HL-60 (cell line): Measurements from ENCODE around the gene CCNK.

Experiments
- DNase-seq, 2 experiments: peaks; one replicate each; pipeline ENCODE4 v3.0.0-alpha.2; 2010 to 2020; ENCODE audit warnings: low read depth in 1 of 2, low spot score in 1 of 2
- H3K27ac ChIP-seq: fragments of 250-450 bp; sonication (Bioruptor Pico); replicated peaks from 2 replicates; pipeline ENCODE4 v1.5.1; 2020; ENCODE audit warnings: mild to moderate bottlenecking, moderate library complexity
- H3K27me3 ChIP-seq: fragments of 250-450 bp; sonication (Bioruptor Pico); 2 replicates; pipeline ENCODE4 v1.5.1; 2021; ENCODE audit warnings: mild to moderate bottlenecking, moderate library complexity; ENCODE audit not compliant: insufficient read depth, poor library complexity, severe bottlenecking
- H3K4me3 ChIP-seq: replicated peaks from 2 replicates; pipeline ENCODE4 v1.5.1; 2011; ENCODE audit warnings: mild to moderate bottlenecking, control low read depth, low read length; ENCODE audit not compliant: insufficient read depth
- GABPA ChIP-seq: IDR thresholded peaks from 2 replicates; pipeline ENCODE4 v1.6.1; 2012; ENCODE audit warnings: low read depth
- POLR2AphosphoS5 ChIP-seq: IDR thresholded peaks from 2 replicates; pipeline ENCODE4 v1.6.1; 2012; ENCODE audit warnings: low read depth
- SPI1 ChIP-seq: IDR thresholded peaks from 2 replicates; pipeline ENCODE4 v1.6.1; 2012; ENCODE audit warnings: low read depth, mild to moderate bottlenecking, borderline replicate concordance
- TF ChIP-seq, protein P1 (sequence below): IDR thresholded peaks from 2 replicates; pipeline ENCODE4 v1.6.1; 2012; ENCODE audit warnings: low read depth; ENCODE audit not compliant: insufficient replicate concordance
- TF ChIP-seq, protein P2 (sequence below): IDR thresholded peaks from one replicate; pipeline ENCODE4 v1.5.1; 2011; ENCODE audit warnings: low read length, control low read depth, inconsistent platforms; ENCODE audit not compliant: insufficient read depth

CCNK gene

DNA sequence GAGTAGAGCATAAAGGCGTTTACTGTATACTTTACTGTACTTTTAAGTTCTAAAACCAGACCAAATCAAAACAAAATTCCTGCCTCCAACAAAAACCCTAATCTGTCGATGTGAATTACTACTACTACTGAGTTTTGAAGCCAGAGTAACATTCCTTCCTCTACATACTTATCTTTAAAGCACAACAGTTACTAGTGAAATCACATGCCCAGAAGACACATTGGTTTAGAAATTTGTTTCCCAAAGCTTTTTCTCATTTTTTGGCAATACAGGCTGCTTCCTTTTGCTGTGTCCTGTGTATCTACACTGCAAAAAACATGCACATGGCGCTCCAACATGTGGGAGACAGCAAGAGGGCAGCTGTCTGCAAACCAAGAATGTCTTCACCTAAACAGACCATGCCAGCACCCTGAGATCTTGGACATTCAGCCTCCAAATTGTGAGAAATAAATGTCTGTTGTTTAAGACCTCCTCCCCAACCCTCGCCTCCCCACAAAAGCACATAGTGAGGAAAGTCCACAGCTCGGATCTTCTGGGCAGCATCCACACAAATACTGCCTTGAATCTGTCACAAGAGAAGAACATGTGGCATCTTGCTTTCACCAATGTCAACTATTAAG lies 21.6 kb upstream of the CCNK start:
- Histone ChIP-seq H3K27ac (no peak overlapping the region), H3K4me3 (no peak overlapping the region), H3K27me3 (no peaks in the 10 kb centered on the region)
- DNase-seq: no peak
- TF ChIP-seq, protein P1, sequence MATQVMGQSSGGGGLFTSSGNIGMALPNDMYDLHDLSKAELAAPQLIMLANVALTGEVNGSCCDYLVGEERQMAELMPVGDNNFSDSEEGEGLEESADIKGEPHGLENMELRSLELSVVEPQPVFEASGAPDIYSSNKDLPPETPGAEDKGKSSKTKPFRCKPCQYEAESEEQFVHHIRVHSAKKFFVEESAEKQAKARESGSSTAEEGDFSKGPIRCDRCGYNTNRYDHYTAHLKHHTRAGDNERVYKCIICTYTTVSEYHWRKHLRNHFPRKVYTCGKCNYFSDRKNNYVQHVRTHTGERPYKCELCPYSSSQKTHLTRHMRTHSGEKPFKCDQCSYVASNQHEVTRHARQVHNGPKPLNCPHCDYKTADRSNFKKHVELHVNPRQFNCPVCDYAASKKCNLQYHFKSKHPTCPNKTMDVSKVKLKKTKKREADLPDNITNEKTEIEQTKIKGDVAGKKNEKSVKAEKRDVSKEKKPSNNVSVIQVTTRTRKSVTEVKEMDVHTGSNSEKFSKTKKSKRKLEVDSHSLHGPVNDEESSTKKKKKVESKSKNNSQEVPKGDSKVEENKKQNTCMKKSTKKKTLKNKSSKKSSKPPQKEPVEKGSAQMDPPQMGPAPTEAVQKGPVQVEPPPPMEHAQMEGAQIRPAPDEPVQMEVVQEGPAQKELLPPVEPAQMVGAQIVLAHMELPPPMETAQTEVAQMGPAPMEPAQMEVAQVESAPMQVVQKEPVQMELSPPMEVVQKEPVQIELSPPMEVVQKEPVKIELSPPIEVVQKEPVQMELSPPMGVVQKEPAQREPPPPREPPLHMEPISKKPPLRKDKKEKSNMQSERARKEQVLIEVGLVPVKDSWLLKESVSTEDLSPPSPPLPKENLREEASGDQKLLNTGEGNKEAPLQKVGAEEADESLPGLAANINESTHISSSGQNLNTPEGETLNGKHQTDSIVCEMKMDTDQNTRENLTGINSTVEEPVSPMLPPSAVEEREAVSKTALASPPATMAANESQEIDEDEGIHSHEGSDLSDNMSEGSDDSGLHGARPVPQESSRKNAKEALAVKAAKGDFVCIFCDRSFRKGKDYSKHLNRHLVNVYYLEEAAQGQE: no peak
- TF ChIP-seq SPI1 (no peak), GABPA (no peak), POLR2AphosphoS5 (no peak)
- TF ChIP-seq, protein P2, sequence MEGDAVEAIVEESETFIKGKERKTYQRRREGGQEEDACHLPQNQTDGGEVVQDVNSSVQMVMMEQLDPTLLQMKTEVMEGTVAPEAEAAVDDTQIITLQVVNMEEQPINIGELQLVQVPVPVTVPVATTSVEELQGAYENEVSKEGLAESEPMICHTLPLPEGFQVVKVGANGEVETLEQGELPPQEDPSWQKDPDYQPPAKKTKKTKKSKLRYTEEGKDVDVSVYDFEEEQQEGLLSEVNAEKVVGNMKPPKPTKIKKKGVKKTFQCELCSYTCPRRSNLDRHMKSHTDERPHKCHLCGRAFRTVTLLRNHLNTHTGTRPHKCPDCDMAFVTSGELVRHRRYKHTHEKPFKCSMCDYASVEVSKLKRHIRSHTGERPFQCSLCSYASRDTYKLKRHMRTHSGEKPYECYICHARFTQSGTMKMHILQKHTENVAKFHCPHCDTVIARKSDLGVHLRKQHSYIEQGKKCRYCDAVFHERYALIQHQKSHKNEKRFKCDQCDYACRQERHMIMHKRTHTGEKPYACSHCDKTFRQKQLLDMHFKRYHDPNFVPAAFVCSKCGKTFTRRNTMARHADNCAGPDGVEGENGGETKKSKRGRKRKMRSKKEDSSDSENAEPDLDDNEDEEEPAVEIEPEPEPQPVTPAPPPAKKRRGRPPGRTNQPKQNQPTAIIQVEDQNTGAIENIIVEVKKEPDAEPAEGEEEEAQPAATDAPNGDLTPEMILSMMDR: no peak

DNA sequence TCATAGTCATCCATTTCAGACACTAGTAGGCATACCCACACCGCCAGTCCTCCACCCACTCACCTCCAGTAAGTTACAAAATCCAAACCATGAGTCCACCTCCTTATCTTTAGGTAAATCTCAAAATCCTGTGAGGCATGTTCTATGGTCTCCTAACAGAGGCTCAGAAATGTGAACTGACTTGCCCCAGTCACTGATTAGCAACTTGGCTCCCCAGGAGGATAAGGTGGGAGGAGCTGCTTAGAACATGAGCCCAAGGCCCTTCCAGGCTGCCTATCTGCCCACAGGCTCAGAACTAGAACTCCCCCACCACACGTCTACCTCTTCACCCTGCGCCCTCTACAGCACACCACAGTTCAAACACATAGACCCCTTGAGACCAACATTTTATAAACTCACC lies 20.4 kb upstream of the CCNK start:
- TF ChIP-seq POLR2AphosphoS5 (no peak), GABPA (no peak), SPI1 (no peak)
- TF ChIP-seq, protein P1: no peak
- TF ChIP-seq, protein P2: no peak
- Histone ChIP-seq H3K4me3 (no peak overlapping the region), H3K27ac (no peak overlapping the region), H3K27me3 (no peaks in the 10 kb centered on the region)
- DNase-seq: no peak

DNA sequence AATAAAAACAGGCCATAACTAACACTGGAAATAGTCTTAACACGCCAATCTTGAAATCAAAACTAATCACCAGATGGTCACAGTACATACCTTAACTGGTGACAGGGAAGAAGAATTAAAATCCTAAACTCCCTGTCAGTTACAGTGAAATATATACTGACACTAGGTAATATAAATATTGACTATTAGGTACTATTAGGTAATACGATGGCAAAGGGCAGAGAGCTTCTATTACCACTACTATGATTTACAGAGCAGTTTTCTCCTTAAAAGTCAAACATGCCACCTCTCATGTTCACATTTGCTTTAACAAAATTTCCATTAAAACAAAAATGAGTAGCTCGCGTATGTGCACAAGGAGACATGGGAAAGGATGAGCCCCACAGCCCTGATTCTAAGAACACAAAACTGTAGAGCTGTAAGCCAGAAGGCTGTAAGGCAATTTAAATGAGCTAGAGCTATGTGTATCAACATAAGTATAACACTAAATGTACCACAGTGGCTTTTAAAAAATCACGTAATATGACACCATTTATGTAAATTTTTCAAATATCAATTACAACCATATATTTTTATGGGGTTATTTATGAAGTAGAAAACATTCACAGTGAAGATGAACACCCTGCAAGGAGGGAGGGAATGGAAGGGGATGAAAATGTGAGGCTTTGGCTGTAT lies 19.7 kb upstream of the CCNK start:
- no peak for DNase-seq
- no peak for TF ChIP-seq SPI1
- TF ChIP-seq, protein P1: no peak
- TF ChIP-seq POLR2AphosphoS5: no peak
- TF ChIP-seq, protein P2: no peak
- TF ChIP-seq GABPA: no peak
- no peak overlapping the region for H3K27ac ChIP-seq
- no peaks in the 10 kb centered on the region for H3K27me3 ChIP-seq
- no peak overlapping the region for H3K4me3 ChIP-seq
